ENCODE measurements around the gene VOPP1.
"Not testable (repeated sequence)": the region's sequence is repeated elsewhere in the genome, so short reads cannot be mapped to it uniquely, and the experiment has no call there.

VOPP1 gene

DNA sequence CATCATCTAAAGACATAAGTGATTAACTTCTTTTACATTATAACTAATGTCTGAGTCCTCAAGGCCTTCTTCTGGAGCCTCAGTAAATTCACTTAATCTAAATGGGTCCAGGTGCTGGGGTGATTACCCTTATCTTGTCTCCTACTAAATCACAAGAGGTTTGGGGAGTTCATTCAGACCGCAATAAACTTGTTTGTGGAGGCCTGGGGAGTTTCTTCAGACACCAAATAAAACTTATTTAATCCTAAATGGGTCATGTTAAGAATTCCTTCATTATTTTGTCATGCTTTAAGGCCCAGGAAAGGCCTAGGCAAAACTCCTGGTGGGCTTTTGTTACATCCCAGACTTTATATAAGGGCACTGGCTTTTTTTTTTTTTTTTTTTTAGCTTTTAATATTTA, 62.1 kb downstream of the VOPP1 start:
- not testable (repeated sequence) for DNase-seq (ENCODE audit: low read depth)

DNA sequence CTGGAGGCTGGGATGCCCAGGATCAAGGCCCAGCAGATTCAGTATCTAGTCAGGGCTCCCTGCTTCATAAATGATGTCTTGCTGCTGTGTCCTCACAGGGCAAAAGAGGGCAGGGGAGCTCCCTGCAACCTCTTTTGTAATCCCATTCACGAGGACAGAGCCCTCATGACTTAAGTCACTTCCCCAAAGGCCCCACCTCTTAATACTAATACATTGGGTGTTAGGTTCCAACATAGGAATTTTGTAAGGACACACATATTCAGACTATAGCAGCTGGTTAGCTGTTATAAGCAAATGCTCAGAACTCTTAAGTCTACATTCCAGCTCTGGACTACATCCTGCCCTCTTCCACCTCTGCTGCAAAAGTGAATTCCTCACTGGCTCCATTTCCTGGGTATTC, 63.0 kb downstream of the VOPP1 start:
- DNase-seq (ENCODE audit: low read depth), result no peak

GRCh38 chr7:55508221-55509011, 63.9 kb downstream of the VOPP1 start:
- no peak for DNase-seq (ENCODE audit: low read depth)

DNA sequence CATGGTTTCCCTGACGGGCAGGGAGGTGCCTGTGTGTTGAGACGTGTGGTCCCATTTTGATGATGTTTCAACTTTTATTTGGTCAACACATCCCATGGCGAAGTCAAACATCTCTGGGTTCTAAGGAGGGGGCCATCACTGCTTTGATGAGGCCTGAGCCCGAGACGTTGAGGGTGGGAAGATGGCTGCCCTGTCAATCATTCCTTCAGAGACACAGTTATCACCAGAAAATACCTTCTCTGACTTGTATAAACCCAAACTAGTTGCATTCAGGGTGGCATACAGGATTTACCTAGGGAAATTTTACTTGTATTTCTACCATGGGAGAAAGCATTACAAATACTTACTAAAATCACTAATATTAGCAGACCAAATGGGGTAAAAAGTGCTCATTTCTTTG, 64.6 kb downstream of the VOPP1 start:
- no peak for DNase-seq (ENCODE audit: low read depth)

DNA sequence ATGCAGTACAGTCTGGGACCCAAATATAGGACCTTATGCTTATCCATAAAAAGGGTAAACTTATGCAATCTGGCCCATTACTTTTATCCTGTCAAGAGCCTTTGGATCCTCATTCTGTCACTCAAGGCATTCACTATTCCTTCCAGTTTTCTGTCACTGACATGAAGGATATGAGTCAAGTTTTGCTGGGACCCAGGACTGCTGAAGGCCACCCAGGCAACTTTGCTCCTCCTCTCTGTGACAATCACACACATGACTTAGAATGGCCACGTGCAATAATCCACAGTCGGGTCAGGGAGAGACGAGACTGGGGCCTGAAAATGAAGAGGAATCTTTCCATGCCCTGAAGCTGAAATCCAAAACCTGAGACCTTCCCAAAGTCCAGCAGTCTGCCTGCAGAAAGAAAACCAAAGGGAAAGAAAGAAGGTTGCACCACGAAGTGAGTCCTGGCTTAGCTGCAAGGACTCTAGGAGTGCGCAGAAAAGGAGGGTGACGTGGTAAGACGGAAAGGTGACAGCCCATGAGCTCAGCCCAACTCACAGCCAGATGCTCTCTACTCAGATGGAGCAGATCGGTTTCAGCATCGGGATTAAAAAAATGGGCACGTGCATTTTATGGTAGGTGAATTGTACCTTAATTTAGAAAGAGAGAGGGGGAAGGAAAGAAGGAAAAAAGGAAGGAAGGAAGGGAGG, 67.2 kb downstream of the VOPP1 start:
- DNase-seq (ENCODE audit: low read depth), result no peak

GRCh38 chr7:55504093-55504859, 68.0 kb downstream of the VOPP1 start:
- no peak for DNase-seq (ENCODE audit: low read depth)

GRCh38 chr7:55502858-55503440, 69.4 kb downstream of the VOPP1 start:
- DNase-seq (ENCODE audit: low read depth), result no peak

DNA sequence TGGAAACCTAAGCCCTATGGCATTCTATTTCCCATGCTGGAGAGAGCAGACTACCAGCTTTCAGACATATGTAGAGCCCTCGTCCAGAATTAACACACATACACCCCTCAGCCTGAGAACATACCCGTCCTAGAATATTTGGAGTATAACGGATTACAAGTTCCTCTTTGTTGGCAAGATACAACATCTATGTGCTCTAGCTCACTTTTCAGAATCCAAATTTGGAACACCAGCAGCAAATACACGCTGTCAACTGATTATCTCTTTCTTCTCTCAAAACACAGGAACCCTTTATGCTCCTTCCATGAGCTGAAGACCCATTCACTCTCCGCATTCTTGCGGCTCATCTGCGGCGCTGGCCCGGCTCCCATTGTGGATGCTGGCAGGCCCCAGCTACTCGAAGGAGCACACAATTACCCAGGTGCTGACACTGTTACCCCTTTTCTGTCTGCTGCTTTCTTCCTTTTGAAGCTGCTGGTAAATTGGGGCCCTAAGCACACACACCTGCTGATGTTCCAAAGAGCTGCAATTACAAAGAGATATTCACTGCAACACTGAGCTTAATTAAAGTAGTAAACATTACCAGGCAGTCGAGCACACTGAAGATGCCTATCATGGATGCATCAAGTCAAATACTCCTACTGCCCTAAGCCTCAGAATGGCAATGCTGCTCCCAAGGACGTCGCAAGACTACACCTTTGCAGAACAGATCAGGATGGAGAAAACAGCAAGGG, 70.0 kb downstream of the VOPP1 start:
- DNase-seq (ENCODE audit: low read depth), result no peak

GRCh38 chr7:55501611-55502010, 70.7 kb downstream of the VOPP1 start:
- DNase-seq (ENCODE audit: low read depth), result no peak

GRCh38 chr7:55500117-55500756, 72.1 kb downstream of the VOPP1 start:
- DNase-seq (ENCODE audit: low read depth), result no peak

DNA sequence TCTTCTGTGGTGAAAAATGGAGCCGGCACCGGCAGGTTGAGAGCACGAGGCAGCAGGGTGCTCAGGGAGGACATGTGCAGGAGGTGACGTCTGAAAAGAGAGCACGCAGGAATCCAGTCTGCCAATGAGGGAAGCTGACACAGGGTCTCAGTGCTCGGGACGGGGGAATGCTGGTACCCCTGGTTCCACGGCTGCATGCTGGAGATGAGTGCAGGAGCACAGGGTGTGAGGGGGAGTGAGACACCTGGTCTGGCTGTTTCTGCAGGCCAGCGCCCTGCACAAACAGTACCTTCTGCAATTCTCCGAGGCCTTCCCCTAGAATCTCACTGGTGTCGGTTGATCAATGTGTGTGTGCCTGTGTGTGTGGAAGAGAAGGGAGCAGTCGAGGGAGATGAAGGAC, 72.7 kb downstream of the VOPP1 start:
- DNase-seq (ENCODE audit: low read depth), result no peak

GRCh38 chr7:55498770-55499169, 73.5 kb downstream of the VOPP1 start:
- DNase-seq (ENCODE audit: low read depth), result no peak

GRCh38 chr7:55498142-55498541, 74.2 kb downstream of the VOPP1 start:
- DNase-seq (ENCODE audit: low read depth), result no peak

DNA sequence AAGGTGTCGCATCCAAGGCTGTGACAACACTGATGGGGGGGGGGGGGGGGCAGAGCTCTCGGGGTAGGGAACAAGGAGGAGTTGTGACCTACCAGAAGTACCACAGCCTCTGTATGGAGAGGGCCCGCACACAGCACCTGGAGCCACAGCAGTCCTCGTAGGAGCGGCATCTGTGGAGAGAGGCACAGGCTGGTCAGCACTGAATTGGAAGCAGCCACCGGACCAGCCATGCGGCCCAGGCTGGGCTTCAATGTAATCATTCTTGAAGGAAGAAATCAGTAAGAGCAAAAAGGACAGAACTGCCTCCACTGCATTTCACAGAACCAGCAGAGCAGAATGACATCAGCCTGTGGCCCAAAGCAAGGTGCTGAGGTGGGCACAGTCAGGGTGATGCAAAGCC, 74.8 kb downstream of the VOPP1 start:
- no peak for DNase-seq (ENCODE audit: low read depth)

DNA sequence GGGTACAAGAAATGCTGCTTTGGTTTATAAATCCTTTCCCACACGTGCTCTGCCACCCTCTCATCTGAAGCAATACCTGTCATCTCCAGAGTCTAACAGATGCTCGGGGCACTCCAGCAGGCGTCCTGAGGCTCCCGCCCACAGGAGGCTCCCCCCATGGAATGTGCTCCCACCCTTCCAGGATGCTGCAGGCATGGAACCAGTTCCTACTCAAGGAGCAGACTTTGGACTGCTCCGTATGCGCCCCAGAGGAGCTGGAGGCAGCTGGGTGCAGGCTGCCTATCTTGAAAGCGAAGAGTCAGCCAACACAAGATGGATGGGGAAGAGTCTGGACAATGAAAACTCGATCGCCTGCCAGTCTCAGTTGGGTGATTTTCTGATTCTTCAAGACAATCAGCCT, 75.4 kb downstream of the VOPP1 start:
- DNase-seq (ENCODE audit: low read depth), result no peak

DNA sequence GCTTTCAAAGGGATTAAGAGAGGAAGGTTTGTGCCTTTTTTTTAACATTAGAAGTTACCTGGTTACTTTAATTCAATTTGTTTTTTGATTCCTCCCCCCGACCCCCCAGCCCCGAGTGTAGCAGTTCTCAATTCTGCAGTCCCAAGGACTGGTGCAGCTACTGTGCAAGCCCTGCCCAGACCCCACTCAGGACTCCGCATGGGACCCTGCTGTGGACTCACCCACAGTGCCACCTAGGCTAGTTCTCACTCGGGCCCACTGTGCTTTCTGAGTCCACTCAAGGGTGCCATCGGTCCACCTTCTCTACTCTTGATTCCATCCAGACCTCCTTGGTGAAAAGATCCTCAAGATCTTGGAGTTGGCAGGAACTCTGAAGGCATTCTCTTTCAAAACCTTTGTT, 77.4 kb downstream of the VOPP1 start:
- DNase-seq (ENCODE audit: low read depth), result no peak

GRCh38 chr7:55493408-55493807, 78.9 kb downstream of the VOPP1 start:
- DNase-seq (ENCODE audit: low read depth), result no peak

DNA sequence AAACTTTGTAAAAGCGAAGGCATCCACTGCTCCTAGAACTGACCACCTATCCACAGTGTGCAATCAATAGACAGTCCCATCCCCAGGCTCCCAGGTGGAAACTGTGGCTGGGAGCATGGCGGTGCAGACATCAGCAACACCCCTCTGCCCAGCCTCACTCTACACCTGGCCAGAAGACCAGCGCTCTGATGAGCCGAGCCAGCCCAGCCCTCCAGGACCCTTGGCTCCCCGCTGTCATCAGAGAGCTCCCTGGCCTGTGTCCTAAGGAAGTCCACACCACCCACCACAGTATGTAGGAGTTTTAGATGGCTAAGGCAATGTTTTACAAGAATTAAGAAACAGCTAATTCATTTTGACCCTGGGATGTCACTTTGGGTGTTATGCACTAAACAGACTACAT, 81.0 kb downstream of the VOPP1 start:
- no peak for DNase-seq (ENCODE audit: low read depth)

DNA sequence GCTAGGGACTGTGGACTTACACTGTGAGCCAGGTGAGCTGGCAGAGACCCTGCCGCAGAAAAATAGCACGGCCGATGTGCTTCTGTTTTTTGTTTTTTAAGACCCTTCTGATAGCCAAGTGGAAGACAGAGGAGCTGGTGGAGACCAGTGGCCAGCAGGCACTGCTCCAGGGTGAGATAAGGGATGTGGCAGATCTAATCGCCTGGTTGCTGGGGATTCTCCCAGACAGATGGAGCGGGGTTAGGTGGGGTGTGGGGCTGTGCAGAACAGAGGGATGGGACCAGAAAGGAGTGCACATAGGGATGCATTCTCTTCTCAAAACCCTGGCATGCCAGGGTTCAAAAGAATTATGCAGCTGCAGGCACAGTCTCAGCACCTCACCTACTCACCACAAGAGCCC, 82.2 kb downstream of the VOPP1 start:
- DNase-seq (ENCODE audit: low read depth), result no peak

DNA sequence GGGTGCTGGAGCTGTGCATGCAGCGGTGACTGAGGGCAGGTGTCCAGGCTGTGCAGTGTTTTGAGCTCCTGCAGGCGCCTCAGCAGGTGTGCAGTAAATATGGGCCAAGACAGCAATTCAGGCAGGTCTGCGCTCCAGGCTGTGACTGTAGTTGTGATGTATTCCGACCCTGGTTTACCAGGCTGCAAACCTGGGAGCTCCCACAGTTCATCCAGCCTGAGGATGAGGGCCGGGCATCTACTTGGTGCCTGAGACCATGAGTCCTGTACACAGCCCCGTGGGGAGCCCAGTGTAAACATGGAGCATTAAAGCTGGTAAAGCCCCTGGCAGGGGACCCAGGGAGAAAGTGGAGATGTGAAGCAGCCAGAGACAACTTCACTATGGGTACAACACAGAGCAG, 82.8 kb downstream of the VOPP1 start:
- no peak for DNase-seq (ENCODE audit: low read depth)

GRCh38 chr7:55488804-55489340, 83.4 kb downstream of the VOPP1 start:
- DNase-seq (ENCODE audit: low read depth), result no peak
